Retina (tissue), 1 donor: ENCODE measurements around the gene CARD10.

Experiments used
- DNase-seq: peaks from one replicate; pipeline ENCODE4 v3.0.0-alpha.2; 2016

CARD10 gene

GRCh38 chr22:37460684-37461083 lies 58.5 kb downstream of the CARD10 start:
- DNase-seq, result no peak

- DNase-seq, result no peak
These were observed 60.0 kb downstream of the CARD10 start for GRCh38 chr22:37459206-37459605.

- DNase-seq, result peak; percentile 86
These were observed 61.9 kb downstream of the CARD10 start for GRCh38 chr22:37457093-37457893.

GRCh38 chr22:37456346-37456745 lies 62.9 kb downstream of the CARD10 start:
- no peak for DNase-seq

- peak; percentile 56 for DNase-seq
These were observed 63.3 kb downstream of the CARD10 start for GRCh38 chr22:37455896-37456295.

- no peak for DNase-seq
These were observed 64.1 kb downstream of the CARD10 start for GRCh38 chr22:37454857-37455686.

- DNase-seq, result no peak
These were observed 65.5 kb downstream of the CARD10 start for GRCh38 chr22:37453696-37454095.

GRCh38 chr22:37451218-37451617 lies 68.0 kb downstream of the CARD10 start:
- no peak for DNase-seq

GRCh38 chr22:37449331-37450001 lies 69.7 kb downstream of the CARD10 start:
- no peak for DNase-seq

GRCh38 chr22:37448516-37449127 lies 70.6 kb downstream of the CARD10 start:
- DNase-seq, result no peak

- no peak for DNase-seq
These were observed 73.7 kb downstream of the CARD10 start for GRCh38 chr22:37445501-37445900.

- DNase-seq, result no peak
These were observed 75.2 kb downstream of the CARD10 start for GRCh38 chr22:37443977-37444376.

- DNase-seq, result no peak
These were observed 76.1 kb downstream of the CARD10 start for GRCh38 chr22:37443086-37443485.

GRCh38 chr22:37442537-37442936 lies 76.7 kb downstream of the CARD10 start:
- DNase-seq, result peak; percentile 27

GRCh38 chr22:37442135-37442534 lies 77.1 kb downstream of the CARD10 start:
- peak; percentile 43 for DNase-seq

GRCh38 chr22:37440875-37441274 lies 78.3 kb downstream of the CARD10 start:
- DNase-seq, result no peak
